ENCODE data around the gene DAD1.

The DAD1 gene

DNA sequence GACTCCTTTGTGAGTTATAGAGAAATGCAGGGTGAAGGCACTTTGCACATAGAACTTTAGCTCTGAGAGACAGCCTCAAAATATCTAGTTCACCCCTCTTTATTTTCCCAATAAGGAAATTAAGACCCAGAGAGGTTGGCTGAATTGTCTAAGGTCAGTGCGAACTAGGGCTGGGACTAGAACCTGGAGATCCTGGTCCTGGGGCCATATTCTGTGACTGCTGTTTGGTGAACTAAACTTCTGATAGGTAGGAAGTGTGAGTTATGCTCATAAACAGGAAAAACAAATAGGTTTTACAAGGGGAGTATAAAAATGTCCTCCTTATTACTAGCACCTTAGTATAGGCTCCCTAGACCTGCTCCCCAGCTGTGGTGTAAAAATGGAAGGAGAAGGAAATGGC, 53.9 kb downstream of the DAD1 start:
- peak in 1 of 2 donors; percentile 3 for DNase-seq

DNA sequence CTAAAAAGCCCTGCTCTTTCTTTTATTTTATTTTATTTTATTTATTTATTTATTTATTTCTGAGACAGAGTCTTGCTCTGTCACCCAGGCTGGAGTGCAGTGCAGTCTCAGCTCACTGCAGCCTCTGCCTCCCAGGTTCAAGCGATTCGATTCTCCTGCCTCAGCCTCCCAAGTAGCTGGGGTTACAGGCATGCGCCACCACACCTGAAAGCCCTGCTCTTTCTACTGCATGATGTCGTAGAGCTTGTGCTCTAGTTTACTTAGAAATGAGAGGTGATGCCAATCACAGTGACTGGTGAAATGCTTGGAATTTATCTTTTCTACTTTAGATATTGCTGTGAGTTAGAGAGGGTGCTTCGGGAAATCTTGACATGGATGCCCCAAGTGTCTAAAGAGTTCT, 54.5 kb downstream of the DAD1 start:
- no peak for DNase-seq

DNA sequence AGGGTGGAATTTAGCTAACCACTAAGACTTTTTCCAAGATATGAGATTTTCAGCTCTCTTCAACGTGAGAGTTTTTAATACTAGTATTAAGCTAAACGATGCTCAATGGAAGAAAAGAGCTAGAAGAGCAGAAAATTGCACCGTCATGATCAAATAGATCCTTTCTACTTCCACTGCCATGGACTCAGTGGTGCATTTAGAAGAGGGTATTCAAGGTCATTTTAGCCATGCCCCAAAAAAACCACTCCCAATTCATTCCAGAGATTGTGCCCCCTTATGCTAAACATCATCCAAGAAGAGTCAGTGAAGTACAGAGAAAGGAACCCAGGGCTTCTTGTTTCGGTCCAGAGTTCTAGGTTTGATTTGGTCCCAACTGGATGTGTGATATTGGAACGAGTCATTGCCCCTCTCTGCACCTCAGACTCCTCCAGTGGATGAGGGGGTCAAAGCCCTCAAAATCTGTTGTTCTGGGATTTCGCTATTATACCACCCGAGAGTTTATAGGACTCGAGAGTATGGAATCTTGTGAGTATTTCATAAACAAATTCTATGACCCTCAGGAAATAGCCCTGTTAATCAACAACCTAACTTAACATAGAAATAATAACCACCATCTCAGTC, 55.2 kb downstream of the DAD1 start:
- DNase-seq = no peak

DNA sequence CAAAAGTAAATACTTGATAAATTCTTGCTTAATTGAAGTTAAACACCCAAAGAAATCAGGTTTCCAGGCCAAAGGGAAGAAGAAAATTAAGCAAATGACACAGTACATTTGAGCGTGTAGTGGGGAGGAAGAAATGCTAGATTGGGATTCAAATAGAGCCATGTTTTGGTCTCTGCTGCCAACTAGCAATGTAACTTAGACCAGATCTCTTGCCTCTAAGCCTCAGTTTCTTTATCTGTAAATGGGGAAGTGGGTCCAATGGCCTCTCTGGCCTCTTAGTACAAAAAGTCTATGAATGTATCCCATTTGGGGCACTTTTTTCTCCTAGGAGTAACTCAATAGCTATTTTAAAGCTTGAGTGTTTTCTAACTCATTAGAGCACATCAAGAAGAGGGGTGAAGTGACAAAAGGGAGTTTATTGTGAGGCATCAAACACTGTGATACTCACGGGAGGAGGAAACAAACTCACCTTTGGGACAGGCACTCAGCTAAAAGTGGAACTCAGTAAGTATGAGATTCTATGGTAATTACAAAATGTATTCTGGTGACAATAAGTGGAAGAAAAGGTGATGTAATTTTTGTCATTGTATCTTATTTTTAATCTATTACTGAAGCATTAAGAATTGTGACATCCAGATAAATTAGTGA, 55.8 kb downstream of the DAD1 start:
- DNase-seq = no peak

GRCh38 chr14:22532345-22533056, 56.5 kb downstream of the DAD1 start:
- no peak for DNase-seq

DNA sequence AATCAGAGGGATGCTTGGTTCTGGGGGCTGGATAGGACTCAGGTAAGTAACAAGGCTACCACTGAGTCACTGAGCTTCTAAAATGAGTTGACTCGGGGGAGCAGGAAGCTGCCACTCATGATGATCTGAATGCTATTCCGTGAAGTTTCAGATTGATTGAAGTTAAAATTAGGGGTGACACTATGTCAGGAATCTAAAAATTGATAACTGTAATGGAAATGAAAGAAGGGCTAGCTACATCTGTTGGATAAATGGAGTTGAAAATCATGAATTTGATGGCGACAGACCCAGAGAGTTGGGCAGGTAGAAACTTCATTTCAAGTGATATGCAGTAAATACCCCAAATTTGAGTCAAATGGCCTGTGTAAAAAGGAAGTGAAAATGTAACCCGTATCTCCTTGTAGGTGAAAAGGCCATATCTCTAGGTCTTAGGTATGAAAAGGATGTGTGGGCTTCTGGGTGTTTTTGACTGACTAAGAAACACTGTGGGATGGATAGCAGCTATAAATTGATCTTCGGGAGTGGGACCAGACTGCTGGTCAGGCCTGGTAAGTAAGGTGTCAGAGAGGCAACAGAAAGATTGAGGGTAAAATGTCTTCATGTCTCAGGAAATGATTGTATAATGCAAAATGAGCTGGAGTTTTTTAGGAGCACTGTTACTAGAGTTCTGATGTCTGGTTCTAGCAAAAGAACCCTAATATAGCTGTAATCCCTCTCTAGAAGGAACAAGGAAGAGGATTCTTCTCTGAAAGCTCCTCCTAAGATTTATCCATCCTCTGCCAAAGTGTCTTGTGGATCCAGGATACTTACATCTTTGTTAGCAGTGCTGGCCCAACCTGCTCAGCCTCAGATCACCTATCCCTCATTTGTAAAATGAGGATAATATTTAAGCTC, 57.3 kb downstream of the DAD1 start:
- no peak for DNase-seq

GRCh38 chr14:22530127-22530526, 58.9 kb downstream of the DAD1 start:
- no peak for DNase-seq

DNA sequence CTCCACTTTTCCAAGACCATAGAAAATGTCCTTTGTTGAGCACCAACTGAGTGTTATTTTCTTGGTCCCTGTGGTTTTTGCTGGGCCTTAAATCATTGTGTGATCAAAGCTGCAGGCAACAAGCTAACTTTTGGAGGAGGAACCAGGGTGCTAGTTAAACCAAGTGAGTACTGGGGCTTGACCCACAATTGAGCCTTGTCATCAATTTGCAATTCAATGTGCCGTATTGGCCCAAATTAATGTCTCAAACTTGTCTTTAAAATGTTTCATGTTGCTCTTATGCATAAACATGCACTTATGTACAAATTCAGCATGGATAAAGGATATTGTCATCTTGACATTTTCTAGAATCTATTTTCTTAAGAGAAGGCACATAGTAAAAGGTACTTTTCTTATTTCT, 62.3 kb downstream of the DAD1 start:
- DNase-seq = no peak

GRCh38 chr14:22526218-22526617, 62.8 kb downstream of the DAD1 start:
- no peak for DNase-seq

DNA sequence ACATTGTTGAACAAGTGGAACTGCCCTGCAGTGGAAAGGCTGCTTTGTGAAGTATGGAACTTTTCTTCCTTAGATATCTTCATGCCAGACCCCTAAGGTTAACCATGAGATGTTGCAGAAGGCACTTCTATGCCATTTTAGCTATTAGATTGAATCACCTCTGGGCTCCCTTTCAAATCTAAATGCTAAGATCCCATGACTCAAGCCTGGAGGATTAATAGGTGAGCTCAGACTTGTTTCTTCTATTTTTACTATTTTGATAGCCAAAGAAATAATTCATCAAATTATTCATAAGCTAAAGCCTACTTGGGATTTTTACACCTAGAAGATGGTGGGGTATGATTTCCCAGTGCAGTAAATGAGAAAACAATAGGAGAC, 64.3 kb downstream of the DAD1 start:
- no peak for DNase-seq

GRCh38 chr14:22524115-22524783, 64.8 kb downstream of the DAD1 start:
- no peak for DNase-seq

- no peak for DNase-seq
These were observed 65.7 kb downstream of the DAD1 start for GRCh38 chr14:22523283-22523682.

- no peak for DNase-seq
These were observed 66.5 kb downstream of the DAD1 start for GRCh38 chr14:22522466-22522957.

GRCh38 chr14:22521449-22522239, 67.4 kb downstream of the DAD1 start:
- no peak for DNase-seq

DNA sequence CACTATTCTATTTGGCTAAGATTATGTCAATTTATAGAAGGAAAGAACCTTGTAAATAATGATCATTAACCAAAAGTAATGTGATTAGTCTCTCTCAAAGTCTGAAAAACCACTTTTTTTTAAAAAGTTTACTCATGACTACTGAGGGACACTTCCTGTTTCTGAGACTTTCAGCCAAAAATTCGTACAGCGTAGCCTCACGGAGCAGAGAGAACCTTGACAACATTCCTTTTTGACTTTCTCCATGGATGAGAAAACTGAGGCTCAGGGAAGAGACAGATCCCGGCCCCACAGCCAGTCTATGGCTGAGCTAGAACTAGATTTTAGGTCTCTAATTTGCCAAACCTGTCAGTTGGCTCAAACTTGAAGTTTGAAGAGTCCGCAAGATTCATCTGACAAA, 68.2 kb downstream of the DAD1 start:
- no peak for DNase-seq

GRCh38 chr14:22519877-22520685, 68.9 kb downstream of the DAD1 start:
- no peak for DNase-seq

DNA sequence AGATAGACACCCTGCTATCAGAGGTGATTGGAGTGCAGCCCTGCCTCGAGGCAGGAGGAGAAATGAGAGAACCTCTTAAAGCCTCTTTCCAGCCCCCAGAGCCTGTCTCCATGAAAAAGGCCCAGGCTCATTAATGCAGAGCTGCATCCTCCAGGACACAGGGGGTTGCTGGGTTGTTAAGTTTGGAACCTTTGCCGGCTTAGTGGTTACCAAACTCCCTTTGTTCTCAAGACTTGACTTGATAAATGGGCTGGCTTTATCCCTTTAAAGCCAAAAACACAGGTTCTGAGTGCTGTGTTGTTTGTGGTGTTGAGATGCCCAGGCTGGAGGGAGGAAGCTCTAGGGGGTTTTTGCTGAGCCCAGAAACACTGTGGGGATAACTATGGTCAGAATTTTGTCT, 71.0 kb downstream of the DAD1 start:
- no peak for DNase-seq

GRCh38 chr14:22517117-22517720, 71.8 kb downstream of the DAD1 start:
- no peak for DNase-seq

DNA sequence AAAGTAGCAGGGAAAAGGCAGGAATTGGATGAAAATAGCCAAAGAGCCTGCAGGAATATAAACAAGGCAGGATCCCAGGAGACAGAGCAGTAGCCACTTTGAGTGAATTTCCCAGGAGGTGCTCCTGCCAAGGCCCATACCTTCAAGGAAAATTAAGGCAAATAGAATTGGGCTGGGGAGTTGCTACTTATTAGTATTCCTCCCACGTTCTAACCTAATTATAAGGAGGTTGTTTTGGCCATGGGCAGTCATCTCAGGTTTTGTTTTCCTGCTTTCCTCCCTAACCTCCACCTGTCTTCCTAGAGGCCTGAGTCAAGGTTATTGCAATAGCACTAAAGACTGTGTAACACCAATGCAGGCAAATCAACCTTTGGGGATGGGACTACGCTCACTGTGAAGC, 73.1 kb downstream of the DAD1 start:
- DNase-seq = no peak

Measured in hippocampal formation (tissue), 2 donors.